Thyroid gland (tissue), 4 donors: ENCODE data around the gene NOP14.

Source experiments
- POLR2A ChIP-seq, 2 donors: fragments of 450-650 bp; IDR thresholded peaks; one replicate each; pipeline ENCODE4 v1.6.1; 2017; ENCODE audit warnings: antibody characterized with exemption in 2 of 2, mild to moderate bottlenecking in 2 of 2, moderate library complexity in 1 of 2
- TF ChIP-seq, protein P1 (sequence below), 6 experiments: fragments of 200-600 bp in 3 of 6; fragments of 450-650 bp in 3 of 6; sonication (generic) in 3 of 6; IDR thresholded peaks; one replicate each; pipeline ENCODE4 v1.5.1; 2016 to 2019; ENCODE audit warnings: antibody characterized with exemption in 6 of 6, mild to moderate bottlenecking in 2 of 6, inconsistent platforms in 1 of 6, moderate library complexity in 1 of 6

GRCh38 chr4:2931512-2932301 lies 31.5 kb downstream of the NOP14 start:
- TF ChIP-seq, protein P1, sequence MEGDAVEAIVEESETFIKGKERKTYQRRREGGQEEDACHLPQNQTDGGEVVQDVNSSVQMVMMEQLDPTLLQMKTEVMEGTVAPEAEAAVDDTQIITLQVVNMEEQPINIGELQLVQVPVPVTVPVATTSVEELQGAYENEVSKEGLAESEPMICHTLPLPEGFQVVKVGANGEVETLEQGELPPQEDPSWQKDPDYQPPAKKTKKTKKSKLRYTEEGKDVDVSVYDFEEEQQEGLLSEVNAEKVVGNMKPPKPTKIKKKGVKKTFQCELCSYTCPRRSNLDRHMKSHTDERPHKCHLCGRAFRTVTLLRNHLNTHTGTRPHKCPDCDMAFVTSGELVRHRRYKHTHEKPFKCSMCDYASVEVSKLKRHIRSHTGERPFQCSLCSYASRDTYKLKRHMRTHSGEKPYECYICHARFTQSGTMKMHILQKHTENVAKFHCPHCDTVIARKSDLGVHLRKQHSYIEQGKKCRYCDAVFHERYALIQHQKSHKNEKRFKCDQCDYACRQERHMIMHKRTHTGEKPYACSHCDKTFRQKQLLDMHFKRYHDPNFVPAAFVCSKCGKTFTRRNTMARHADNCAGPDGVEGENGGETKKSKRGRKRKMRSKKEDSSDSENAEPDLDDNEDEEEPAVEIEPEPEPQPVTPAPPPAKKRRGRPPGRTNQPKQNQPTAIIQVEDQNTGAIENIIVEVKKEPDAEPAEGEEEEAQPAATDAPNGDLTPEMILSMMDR (IDR thresholded peaks at IDR 0.05): no peak
- TF ChIP-seq POLR2A (IDR thresholded peaks at IDR 0.05): no peak
